GM12878 (cell line): Measurements from ENCODE around the gene ESPNL. TPM values are rescaled to one million over a fixed set of nuclear protein-coding genes. Genes with fewer than 3 reads are reported as not detected.

Experiments
- CREB1 ChIP-seq: IDR thresholded peaks from 2 replicates; pipeline ENCODE4 v1.6.1; 2012; ENCODE audit warnings: low read depth, mild to moderate bottlenecking, inconsistent platforms
- ETV6 ChIP-seq, 2 experiments: fragments of 450-650 bp in 1 of 2; IDR thresholded peaks in 1 of 2; conservative IDR thresholded peaks in 1 of 2; 2 replicates each; pipeline ENCODE4 v1.6.1; 2014; ENCODE audit warnings: antibody characterized with exemption in 1 of 2, borderline replicate concordance in 1 of 2, low read depth in 1 of 2, mild to moderate bottlenecking in 1 of 2, moderate library complexity in 1 of 2
- FOXM1 ChIP-seq: IDR thresholded peaks from 2 replicates; pipeline ENCODE4 v1.6.1; 2012; ENCODE audit warnings: low read depth, mild to moderate bottlenecking, inconsistent platforms, low read length, moderate library complexity
- GABPA ChIP-seq: IDR thresholded peaks from 2 replicates; pipeline ENCODE4 v1.6.1; 2014; ENCODE audit warnings: antibody characterized with exemption, low read depth, mild to moderate bottlenecking, inconsistent platforms
- JUND ChIP-seq: IDR thresholded peaks from 2 replicates; pipeline ENCODE4 v1.6.1; 2012; ENCODE audit warnings: low read depth, mild to moderate bottlenecking, low read length, improper control_type of control experiment, moderate library complexity
- MXI1 ChIP-seq: fragments of 150-350 bp; IDR thresholded peaks from 2 replicates; pipeline ENCODE4 v1.6.1; 2011; ENCODE audit warnings: low read depth, mild to moderate bottlenecking, inconsistent platforms, low read length, improper control_type of control experiment
- NR2C1 ChIP-seq: fragments of 450-650 bp; IDR thresholded peaks from 2 replicates; pipeline ENCODE4 v1.6.1; 2017; ENCODE audit warnings: antibody characterized with exemption, mild to moderate bottlenecking, moderate library complexity
- PML ChIP-seq: IDR thresholded peaks from 2 replicates; pipeline ENCODE4 v1.6.1; 2012; ENCODE audit warnings: low read length, inconsistent platforms
- TBL1XR1 ChIP-seq: IDR thresholded peaks from 2 replicates; pipeline ENCODE4 v1.6.1; 2012; ENCODE audit warnings: low read depth, low read length, improper control_type of control experiment
- ZNF384 ChIP-seq: IDR thresholded peaks from 2 replicates; pipeline ENCODE4 v1.6.1; 2012; ENCODE audit warnings: low read depth, mild to moderate bottlenecking, low read length, improper control_type of control experiment, borderline replicate concordance
- ZSCAN29 ChIP-seq: fragments of 450-650 bp; IDR thresholded peaks from 2 replicates; pipeline ENCODE4 v1.6.1; 2017; ENCODE audit warnings: mild to moderate bottlenecking, moderate library complexity
- polyA plus RNA-seq, 11 experiments: library from polyadenylated mRNA; depleted of rRNA in 4 of 11; unstranded in 6 of 11; stranded (reverse) in 5 of 11; fragments of >200 nt; fragmentation: Nextera tagmentation in 4 of 11; fragmentation: Illumina TruSeq in 1 of 11; extraction: Ambion mirVana in 4 of 11; extraction: Trizol in 1 of 11; gene quantifications; 1 replicate in 1 of 11; 2 replicates in 10 of 11; pipeline versions ENCODE4 v1.2.1 to v1.2.3, GENCODE V29; 2011 to 2016; ENCODE audit warnings: inconsistent platforms in 2 of 11, missing spikeins in 2 of 11, low read depth in 1 of 11
- total RNA-seq, 4 experiments: library from RNA; depleted of rRNA in 3 of 4; stranded (reverse); fragments of >200 nt in 3 of 4; fragmentation: Illumina TruSeq in 1 of 4; extraction: Trizol in 1 of 4; gene quantifications; 2 replicates each; pipeline versions ENCODE4 v1.2.1 to v1.2.3, GENCODE V29; 2013 to 2021
- TF ChIP-seq, protein P1 (sequence below): IDR thresholded peaks from 2 replicates; pipeline ENCODE4 v1.6.1; 2011; ENCODE audit warnings: low read depth, mild to moderate bottlenecking, low read length, moderate library complexity, borderline replicate concordance; ENCODE audit errors: extremely low read depth
- TF ChIP-seq, protein P2 (sequence below): fragments of 450-650 bp; IDR thresholded peaks from 2 replicates; pipeline ENCODE4 v1.6.1; 2016; ENCODE audit warnings: mild to moderate bottlenecking

Gene ESPNL
- total and polyA plus RNA-seq, 10 of the 15 experiments (the other 5 are each of a cell fraction or from before 2014, with no cell fraction given), result 0.05 to 0.94 (median 0.36) TPM; not detected in 3

- TF ChIP-seq CREB1, result no peak
- no peak for TF ChIP-seq MXI1
- TF ChIP-seq ZNF384, result no peak
- TF ChIP-seq TBL1XR1, result no peak
- TF ChIP-seq ETV6 (conservative IDR thresholded peaks at IDR 0.05 in 1 of 2, IDR thresholded peaks at IDR 0.05 in 1 of 2; ENCODE audit: borderline replicate concordance in 1 of 2, low read depth in 1 of 2), result no peak
- TF ChIP-seq FOXM1, result no peak
- TF ChIP-seq, protein P1, sequence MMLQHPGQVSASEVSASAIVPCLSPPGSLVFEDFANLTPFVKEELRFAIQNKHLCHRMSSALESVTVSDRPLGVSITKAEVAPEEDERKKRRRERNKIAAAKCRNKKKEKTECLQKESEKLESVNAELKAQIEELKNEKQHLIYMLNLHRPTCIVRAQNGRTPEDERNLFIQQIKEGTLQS, result no peak
- TF ChIP-seq PML, result no peak
- no peak for TF ChIP-seq GABPA
- no peak for TF ChIP-seq JUND
- TF ChIP-seq NR2C1, result no peak
- TF ChIP-seq ZSCAN29, result no peak
- TF ChIP-seq, protein P2, sequence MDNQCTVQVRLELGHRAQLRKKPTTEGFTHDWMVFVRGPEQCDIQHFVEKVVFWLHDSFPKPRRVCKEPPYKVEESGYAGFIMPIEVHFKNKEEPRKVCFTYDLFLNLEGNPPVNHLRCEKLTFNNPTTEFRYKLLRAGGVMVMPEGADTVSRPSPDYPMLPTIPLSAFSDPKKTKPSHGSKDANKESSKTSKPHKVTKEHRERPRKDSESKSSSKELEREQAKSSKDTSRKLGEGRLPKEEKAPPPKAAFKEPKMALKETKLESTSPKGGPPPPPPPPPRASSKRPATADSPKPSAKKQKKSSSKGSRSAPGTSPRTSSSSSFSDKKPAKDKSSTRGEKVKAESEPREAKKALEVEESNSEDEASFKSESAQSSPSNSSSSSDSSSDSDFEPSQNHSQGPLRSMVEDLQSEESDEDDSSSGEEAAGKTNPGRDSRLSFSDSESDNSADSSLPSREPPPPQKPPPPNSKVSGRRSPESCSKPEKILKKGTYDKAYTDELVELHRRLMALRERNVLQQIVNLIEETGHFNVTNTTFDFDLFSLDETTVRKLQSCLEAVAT, result no peak
These were observed 62.2 kb downstream of the ESPNL start (continued) for GRCh38 chr2:238162251-238162845.
